IPS DF 19.7 (cell line): ENCODE results near the gene SUGP2.
A peak's percentile ranks its signal among the peaks of the same experiment; 100 is the strongest.

Source experiments
- DNase-seq: peaks from one replicate; pipeline ENCODE4 v3.0.0-alpha.2; 2013; ENCODE audit warnings: low read depth, low spot score

SUGP2 gene

GRCh38 chr19:18991468-18991867 is 41.8 kb downstream of the SUGP2 start:
- no peak for DNase-seq

GRCh38 chr19:18991006-18991405 is 42.3 kb downstream of the SUGP2 start:
- DNase-seq = no peak

GRCh38 chr19:18990128-18990708 is 43.1 kb downstream of the SUGP2 start:
- no peak for DNase-seq

GRCh38 chr19:18989316-18989715 is 44.0 kb downstream of the SUGP2 start:
- no peak for DNase-seq

- no peak for DNase-seq
Measured at GRCh38 chr19:18987456-18987855, 45.9 kb downstream of the SUGP2 start.

GRCh38 chr19:18985257-18985656 is 48.1 kb downstream of the SUGP2 start:
- no peak for DNase-seq

GRCh38 chr19:18984251-18984650 is 49.1 kb downstream of the SUGP2 start:
- no peak for DNase-seq

- no peak for DNase-seq
Measured at GRCh38 chr19:18982669-18983068, 50.6 kb downstream of the SUGP2 start.

GRCh38 chr19:18980432-18981020 is 52.8 kb downstream of the SUGP2 start:
- DNase-seq = no peak

- DNase-seq = no peak
Measured at GRCh38 chr19:18978616-18979015, 54.7 kb downstream of the SUGP2 start.

GRCh38 chr19:18975869-18976268 is 57.4 kb downstream of the SUGP2 start:
- DNase-seq = no peak

GRCh38 chr19:18975011-18975410 is 58.3 kb downstream of the SUGP2 start:
- DNase-seq = no peak

GRCh38 chr19:18972851-18973250 is 60.5 kb downstream of the SUGP2 start:
- no peak for DNase-seq

- DNase-seq = no peak
Measured at GRCh38 chr19:18972301-18972811, 61.0 kb downstream of the SUGP2 start.

- no peak for DNase-seq
Measured at GRCh38 chr19:18969931-18970659, 63.2 kb downstream of the SUGP2 start.

- no peak for DNase-seq
Measured at GRCh38 chr19:18967358-18968146, 65.8 kb downstream of the SUGP2 start.

- peak; percentile 63 for DNase-seq
Measured at GRCh38 chr19:18966307-18966706, 67.0 kb downstream of the SUGP2 start.

GRCh38 chr19:18964121-18964520 is 69.2 kb downstream of the SUGP2 start:
- no peak for DNase-seq

- peak; percentile 88 for DNase-seq
Measured at GRCh38 chr19:18961767-18962620, 71.3 kb downstream of the SUGP2 start.

- no peak for DNase-seq
Measured at GRCh38 chr19:18960370-18960769, 72.9 kb downstream of the SUGP2 start.

GRCh38 chr19:18955042-18955441 is 78.3 kb downstream of the SUGP2 start:
- no peak for DNase-seq
